ENCODE results near the gene GRIA4. TPM values are rescaled to one million over a fixed set of nuclear protein-coding genes. Genes with fewer than 3 reads are reported as not detected.

GRIA4 gene
- polyA plus RNA-seq, 2 of the 4 experiments (the other 2 are of a cell fraction) = not detected

DNA sequence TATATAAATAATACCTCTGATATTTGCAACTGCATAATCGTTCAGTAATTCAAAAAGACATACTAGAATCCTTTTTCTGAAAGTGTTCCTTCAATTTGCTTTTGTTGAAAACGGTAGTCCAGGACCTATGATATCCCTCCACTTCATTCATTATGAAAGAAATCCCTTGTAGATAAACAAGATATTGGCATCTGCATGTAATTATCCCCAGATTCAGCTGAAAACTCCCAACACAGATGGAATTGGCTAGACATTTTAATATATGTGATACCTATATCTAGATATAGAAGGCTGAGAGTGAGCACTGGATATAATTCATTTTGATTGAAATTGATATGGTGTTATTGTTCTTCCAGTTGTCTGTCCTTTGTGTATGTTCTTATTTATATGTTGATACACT is 302.8 kb downstream of the GRIA4 start:
- H3K4me2 ChIP-seq = no peak overlapping the region
- ChIA-PET CTCF (no interaction called here), POLR2A (no interaction called here)
- DNase-seq (ENCODE audit: low read depth in 1 of 2, low spot score in 1 of 2) (no peak), ATAC-seq (no peak), FAIRE-seq (no peak)
- 12% methylated on average over 2 of the region's 2 CpGs for WGBS (ENCODE audit: missing lambda C conversion rate)
- no peak overlapping the region for H3K4me3 ChIP-seq
- no peak overlapping the region for H3K27ac ChIP-seq
- H3K4me1 ChIP-seq = no peaks in the 10 kb centered on the region
- H3K9me3 ChIP-seq = no peaks in the 10 kb centered on the region
- TF ChIP-seq CBX2 (IDR thresholded peaks at IDR 0.05; ENCODE audit: borderline replicate concordance, low read depth) (no peak), FOSB (CRISPR knock-in tag; IDR thresholded peaks at IDR 0.05) (no peak), BHLHE40 (IDR thresholded peaks at IDR 0.05; ENCODE audit: low read depth, low read length) (no peak), EP300 (IDR thresholded peaks at IDR 0.05) (no peak), HOXA7 (CRISPR knock-in tag; IDR thresholded peaks at IDR 0.05) (no peak), NPAS2 (CRISPR knock-in tag; IDR thresholded peaks at IDR 0.05; ENCODE audit: borderline replicate concordance) (no peak), FOSL2 (IDR thresholded peaks at IDR 0.05) (no peak), FOSL2 (CRISPR knock-in tag; IDR thresholded peaks at IDR 0.05) (no peak), NR3C1 (IDR thresholded peaks at IDR 0.05) (no peak), CEBPB (IDR thresholded peaks at IDR 0.05) (no peak), ZC3H11A (IDR thresholded peaks at IDR 0.05) (no peak), JUNB (IDR thresholded peaks at IDR 0.05) (no peak), ZSCAN20 (CRISPR knock-in tag; IDR thresholded peaks at IDR 0.05) (no peak)
- TF ChIP-seq, protein P1, sequence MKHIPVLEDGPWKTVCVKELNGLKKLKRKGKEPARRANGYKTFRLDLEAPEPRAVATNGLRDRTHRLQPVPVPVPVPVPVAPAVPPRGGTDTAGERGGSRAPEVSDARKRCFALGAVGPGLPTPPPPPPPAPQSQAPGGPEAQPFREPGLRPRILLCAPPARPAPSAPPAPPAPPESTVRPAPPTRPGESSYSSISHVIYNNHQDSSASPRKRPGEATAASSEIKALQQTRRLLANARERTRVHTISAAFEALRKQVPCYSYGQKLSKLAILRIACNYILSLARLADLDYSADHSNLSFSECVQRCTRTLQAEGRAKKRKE (CRISPR knock-in tag; IDR thresholded peaks at IDR 0.05; ENCODE audit: low read depth) = no peak

- DNase-seq (ENCODE audit: low read depth in 1 of 2, low spot score in 1 of 2) (no peak), FAIRE-seq (no peak), ATAC-seq (no peak)
- H3K4me2 ChIP-seq = no peak overlapping the region
- no peak for TF ChIP-seq FOSL2 (IDR thresholded peaks at IDR 0.05)
- no peak for TF ChIP-seq FOSL2 (CRISPR knock-in tag; IDR thresholded peaks at IDR 0.05)
- TF ChIP-seq REST (IDR thresholded peaks at IDR 0.05) = no peak
- no peak for TF ChIP-seq ZC3H11A (IDR thresholded peaks at IDR 0.05)
- TF ChIP-seq JUN (IDR thresholded peaks at IDR 0.05) = no peak
- TF ChIP-seq RAD21 (conservative IDR thresholded peaks at IDR 0.05 in 1 of 2, IDR thresholded peaks at IDR 0.05 in 1 of 2) = no peak
- TF ChIP-seq RNF2 (IDR thresholded peaks at IDR 0.05; ENCODE audit: borderline replicate concordance, low read depth) = no peak
- TF ChIP-seq ZFP36 (IDR thresholded peaks at IDR 0.05; ENCODE audit: borderline replicate concordance, partially characterized antibody) = no peak
- TF ChIP-seq ELK1 (IDR thresholded peaks at IDR 0.05; ENCODE audit: low read depth, low read length) = no peak
- TF ChIP-seq RARB (CRISPR knock-in tag; IDR thresholded peaks at IDR 0.05) = no peak
- TF ChIP-seq FOXS1 (CRISPR knock-in tag; IDR thresholded peaks at IDR 0.05) = no peak
- POLR2A ChIA-PET = no interaction called here
- H3K4me3 ChIP-seq = no peak overlapping the region
- no peaks in the 10 kb centered on the region for H3K4me1 ChIP-seq
- CTCF ChIA-PET = no interaction called here
- H3K9me3 ChIP-seq = no peaks in the 10 kb centered on the region
- WGBS (ENCODE audit: missing lambda C conversion rate) = 78% methylated on average over 4 of the region's 4 CpGs
- H3K27ac ChIP-seq = no peak overlapping the region
Measured at GRCh38 chr11:105915021-105915420, 305.1 kb downstream of the GRIA4 start.

Measured in A549 (cell line).